Loucy (cell line): ENCODE measurements around the gene NOBOX.

Experiments
- H2AFZ ChIP-seq: fragments of 200-600 bp; sonication (generic); 2 replicates; pipeline ENCODE4 v1.6.0; 2016; ENCODE audit warnings: antibody characterized with exemption, mild to moderate bottlenecking, low read length, moderate library complexity
- H3F3A ChIP-seq: fragments of 200-600 bp; 2 replicates; pipeline ENCODE4 v1.6.0; 2016; ENCODE audit warnings: antibody characterized with exemption, low read depth, mild to moderate bottlenecking
- H3K27me3 ChIP-seq: fragments of 200-600 bp; sonication (generic); 2 replicates; pipeline ENCODE4 v1.6.1; 2014; ENCODE audit warnings: low read length, mild to moderate bottlenecking; ENCODE audit not compliant: insufficient read depth, poor library complexity, severe bottlenecking
- H3K36me3 ChIP-seq: fragments of 200-600 bp; sonication (generic); 2 replicates; pipeline ENCODE4 v1.6.1; 2016; ENCODE audit warnings: low read length; ENCODE audit not compliant: insufficient read depth
- H3K4me1 ChIP-seq: fragments of 200-600 bp; sonication (generic); 2 replicates; pipeline ENCODE4 v1.5.1; 2014; ENCODE audit warnings: low read length, mild to moderate bottlenecking; ENCODE audit not compliant: insufficient read depth, poor library complexity, severe bottlenecking
- H3K4me2 ChIP-seq: fragments of 200-600 bp; sonication (generic); 2 replicates; pipeline ENCODE4 v1.6.0; 2014; ENCODE audit warnings: antibody characterized with exemption, low read length, low read depth, mild to moderate bottlenecking; ENCODE audit not compliant: poor library complexity, severe bottlenecking
- H3K4me3 ChIP-seq: fragments of 200-600 bp; sonication (generic); 2 replicates; pipeline ENCODE4 v1.5.1; 2014; ENCODE audit warnings: low read length, mild to moderate bottlenecking, mixed read lengths; ENCODE audit not compliant: poor library complexity, severe bottlenecking
- H3K79me2 ChIP-seq: fragments of 200-600 bp; sonication (generic); 2 replicates; pipeline ENCODE4 v1.6.1; 2014; ENCODE audit warnings: low read length; ENCODE audit not compliant: insufficient read depth
- H3K9ac ChIP-seq: fragments of 200-600 bp; sonication (generic); 2 replicates; pipeline ENCODE4 v1.6.0; 2014; ENCODE audit warnings: mild to moderate bottlenecking, low read depth, low read length, moderate library complexity; ENCODE audit not compliant: poor library complexity, severe bottlenecking
- H3K9me2 ChIP-seq: fragments of 200-600 bp; sonication (generic); replicated peaks from 2 replicates; pipeline ENCODE4 v1.6.1; 2016; ENCODE audit warnings: low read depth, low read length, mixed read lengths
- H3K9me3 ChIP-seq: fragments of 200-600 bp; sonication (generic); 2 replicates; pipeline ENCODE4 v1.6.1; 2014; ENCODE audit warnings: mild to moderate bottlenecking, antibody characterized with exemption, low read length, low read depth; ENCODE audit not compliant: insufficient read depth
- H4K20me1 ChIP-seq: fragments of 200-600 bp; sonication (generic); 2 replicates; pipeline ENCODE4 v1.6.0; 2014; ENCODE audit warnings: antibody characterized with exemption, low read length, mild to moderate bottlenecking; ENCODE audit not compliant: insufficient read depth, poor library complexity, severe bottlenecking
- EZH2phosphoT487 ChIP-seq: fragments of 200-600 bp; IDR thresholded peaks from 2 replicates; pipeline ENCODE4 v1.6.1; 2018; ENCODE audit warnings: antibody characterized with exemption, mild to moderate bottlenecking, moderate library complexity, borderline replicate concordance
- TF ChIP-seq, protein P1 (sequence below): fragments of 200-600 bp; sonication (generic); conservative IDR thresholded peaks from 2 replicates; pipeline ENCODE4 v1.5.1; 2014; ENCODE audit warnings: mild to moderate bottlenecking, antibody characterized with exemption, low read length

Gene NOBOX

GRCh38 chr7:144397086-144397485 is 6.4 kb downstream of the NOBOX start:
- no peak for TF ChIP-seq EZH2phosphoT487
- TF ChIP-seq, protein P1, sequence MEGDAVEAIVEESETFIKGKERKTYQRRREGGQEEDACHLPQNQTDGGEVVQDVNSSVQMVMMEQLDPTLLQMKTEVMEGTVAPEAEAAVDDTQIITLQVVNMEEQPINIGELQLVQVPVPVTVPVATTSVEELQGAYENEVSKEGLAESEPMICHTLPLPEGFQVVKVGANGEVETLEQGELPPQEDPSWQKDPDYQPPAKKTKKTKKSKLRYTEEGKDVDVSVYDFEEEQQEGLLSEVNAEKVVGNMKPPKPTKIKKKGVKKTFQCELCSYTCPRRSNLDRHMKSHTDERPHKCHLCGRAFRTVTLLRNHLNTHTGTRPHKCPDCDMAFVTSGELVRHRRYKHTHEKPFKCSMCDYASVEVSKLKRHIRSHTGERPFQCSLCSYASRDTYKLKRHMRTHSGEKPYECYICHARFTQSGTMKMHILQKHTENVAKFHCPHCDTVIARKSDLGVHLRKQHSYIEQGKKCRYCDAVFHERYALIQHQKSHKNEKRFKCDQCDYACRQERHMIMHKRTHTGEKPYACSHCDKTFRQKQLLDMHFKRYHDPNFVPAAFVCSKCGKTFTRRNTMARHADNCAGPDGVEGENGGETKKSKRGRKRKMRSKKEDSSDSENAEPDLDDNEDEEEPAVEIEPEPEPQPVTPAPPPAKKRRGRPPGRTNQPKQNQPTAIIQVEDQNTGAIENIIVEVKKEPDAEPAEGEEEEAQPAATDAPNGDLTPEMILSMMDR = no peak
- no peak overlapping the region for H3K4me2 ChIP-seq
- H3K4me1 ChIP-seq = no peaks in the 10 kb centered on the region
- H4K20me1 ChIP-seq = no peaks in the 10 kb centered on the region
- no peak overlapping the region for H2AFZ ChIP-seq
- H3K9me3 ChIP-seq = no peaks in the 10 kb centered on the region
- H3K9ac ChIP-seq = no peak overlapping the region
- H3K36me3 ChIP-seq = no peaks in the 10 kb centered on the region
- no peaks in the 10 kb centered on the region for H3K79me2 ChIP-seq
- H3K4me3 ChIP-seq = no peak overlapping the region
- H3K27me3 ChIP-seq = no peaks in the 10 kb centered on the region
- no peaks in the 10 kb centered on the region for H3K9me2 ChIP-seq
- H3F3A ChIP-seq = no peaks in the 10 kb centered on the region

DNA sequence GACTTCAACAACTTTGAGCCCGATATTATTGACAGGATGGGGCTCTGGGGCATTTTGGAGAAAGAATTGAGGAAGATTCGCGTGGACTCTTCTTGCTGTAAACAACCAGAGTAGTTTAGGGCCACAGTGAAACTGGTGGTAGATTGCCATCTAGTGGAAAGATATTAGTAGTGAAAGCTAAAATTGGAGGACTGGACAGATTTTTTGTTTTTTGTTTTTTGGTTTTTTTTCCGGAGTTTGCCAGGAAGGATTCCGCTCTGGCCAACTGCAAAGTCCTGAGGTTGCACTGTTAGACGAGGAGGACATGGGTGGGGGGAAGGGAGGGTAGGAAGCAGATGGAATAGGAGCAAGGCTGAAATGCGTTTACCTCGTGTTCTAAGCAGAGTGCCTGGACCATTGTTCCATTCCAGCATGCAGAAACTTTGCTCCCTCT is 11.7 kb downstream of the NOBOX start:
- no peaks in the 10 kb centered on the region for H3F3A ChIP-seq
- H3K9me2 ChIP-seq = no peaks in the 10 kb centered on the region
- H3K4me1 ChIP-seq = no peaks in the 10 kb centered on the region
- H4K20me1 ChIP-seq = no peaks in the 10 kb centered on the region
- H3K4me3 ChIP-seq = no peak overlapping the region
- no peaks in the 10 kb centered on the region for H3K27me3 ChIP-seq
- TF ChIP-seq, protein P1 = peak; percentile 80
- no peak for TF ChIP-seq EZH2phosphoT487
- H3K4me2 ChIP-seq = peak overlapping the region; percentile 18
- no peak overlapping the region for H3K9ac ChIP-seq
- H3K79me2 ChIP-seq = no peaks in the 10 kb centered on the region
- no peaks in the 10 kb centered on the region for H3K36me3 ChIP-seq
- peak overlapping the region; percentile 84 for H2AFZ ChIP-seq
- no peaks in the 10 kb centered on the region for H3K9me3 ChIP-seq

DNA sequence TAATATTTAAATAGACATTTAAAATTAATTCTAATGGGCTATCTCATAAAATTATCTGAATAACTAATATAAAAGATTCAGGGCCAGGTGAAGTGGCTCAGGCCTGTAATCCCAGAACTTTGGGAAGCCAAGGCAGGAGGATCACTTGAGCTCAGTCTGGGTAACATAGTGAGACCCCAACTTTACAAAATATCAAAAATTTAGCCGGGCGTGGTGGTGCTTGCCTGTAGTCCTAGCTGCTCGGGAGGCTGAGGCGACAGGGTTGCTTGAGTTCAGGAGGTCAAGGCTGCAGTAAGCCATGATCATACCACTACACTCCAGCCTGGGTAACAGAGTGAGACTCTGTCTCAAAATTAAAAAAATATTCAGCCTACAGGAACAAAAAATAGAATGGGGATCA is 12.5 kb downstream of the NOBOX start:
- Histone ChIP-seq H3K9me3 (no peaks in the 10 kb centered on the region), H3K4me2 (no peak overlapping the region), H3K27me3 (no peaks in the 10 kb centered on the region), H3K4me1 (no peaks in the 10 kb centered on the region), H3F3A (no peaks in the 10 kb centered on the region), H3K4me3 (no peak overlapping the region), H3K79me2 (no peaks in the 10 kb centered on the region), H4K20me1 (no peaks in the 10 kb centered on the region), H3K9me2 (no peaks in the 10 kb centered on the region), H2AFZ (peak overlapping the region; percentile 84; the same call in 1 of the 2 replicates), H3K9ac (no peak overlapping the region), H3K36me3 (no peaks in the 10 kb centered on the region)
- TF ChIP-seq, protein P1 = no peak
- no peak for TF ChIP-seq EZH2phosphoT487
